Measurements from ENCODE around the gene ZDHHC11B. TPM values are rescaled to one million over a fixed set of nuclear protein-coding genes. Genes with fewer than 3 reads are reported as not detected.
"Not testable (repeated sequence)": the region's sequence is repeated elsewhere in the genome, so short reads cannot be mapped to it uniquely, and the experiment has no call there.

Gene ZDHHC11B
- total RNA-seq, 1 donor from 2014 or later = not detected

DNA sequence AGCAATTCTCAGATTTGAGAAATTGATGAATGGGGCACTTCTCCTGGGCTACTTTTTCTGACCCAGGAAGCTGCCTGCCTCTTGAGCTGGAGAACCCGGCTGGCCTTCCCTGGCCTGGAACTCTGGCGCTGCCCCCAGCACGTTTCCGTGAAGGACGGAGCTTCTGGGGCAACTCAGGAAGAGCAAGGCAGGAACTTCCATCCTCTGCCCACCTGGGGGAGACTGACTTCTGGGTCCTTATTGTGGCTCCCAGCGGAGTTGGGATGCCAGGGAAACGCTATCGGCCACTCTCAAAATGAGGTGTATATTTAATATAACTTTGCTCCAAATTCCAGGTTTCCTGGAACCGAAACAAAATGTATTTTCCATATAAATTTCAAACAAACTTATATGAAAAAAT is 57.4 kb downstream of the ZDHHC11B start:
- not testable (repeated sequence) for DNase-seq (ENCODE audit: low read depth)

DNA sequence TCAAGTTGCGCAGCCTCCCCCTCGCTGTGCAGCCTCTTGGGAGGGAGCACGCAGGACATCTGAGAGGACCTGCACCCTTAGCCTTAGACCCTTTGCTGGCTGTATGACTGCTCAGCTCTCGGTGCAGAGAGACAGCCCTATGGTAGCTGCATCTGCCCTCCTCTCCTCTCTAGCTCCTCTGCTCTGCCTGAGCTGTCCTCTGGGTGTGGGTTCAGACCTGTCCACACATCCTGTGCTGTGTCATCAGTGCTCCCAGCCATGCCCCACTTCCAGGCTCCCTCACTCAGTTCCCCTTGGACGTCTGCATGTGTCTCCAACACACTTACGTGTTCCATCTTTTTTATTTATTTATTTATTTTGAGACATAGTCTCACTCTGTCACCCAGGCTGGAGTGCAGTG is 60.7 kb downstream of the ZDHHC11B start:
- DNase-seq (ENCODE audit: low read depth) = not testable (repeated sequence)

DNA sequence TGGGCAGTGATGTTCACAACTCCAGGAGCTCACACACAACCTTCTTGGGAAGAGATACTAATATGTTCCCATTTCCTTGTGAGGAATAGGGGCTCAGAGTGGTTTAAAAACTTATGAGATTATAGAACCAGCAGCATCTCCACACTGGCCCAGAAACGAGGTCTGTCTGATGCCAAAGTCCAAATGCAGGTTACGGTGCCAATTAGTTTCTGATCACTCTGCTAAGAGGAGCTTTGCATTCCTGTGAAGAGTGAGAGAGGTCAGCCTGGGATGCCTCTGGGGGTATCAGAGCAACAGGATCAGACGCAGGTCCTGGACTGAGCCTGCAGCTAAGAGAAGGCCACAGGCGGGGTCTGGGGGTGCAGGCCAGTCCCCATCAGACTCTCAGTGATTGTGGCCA is 61.2 kb downstream of the ZDHHC11B start:
- DNase-seq (ENCODE audit: low read depth) = not testable (repeated sequence)

DNA sequence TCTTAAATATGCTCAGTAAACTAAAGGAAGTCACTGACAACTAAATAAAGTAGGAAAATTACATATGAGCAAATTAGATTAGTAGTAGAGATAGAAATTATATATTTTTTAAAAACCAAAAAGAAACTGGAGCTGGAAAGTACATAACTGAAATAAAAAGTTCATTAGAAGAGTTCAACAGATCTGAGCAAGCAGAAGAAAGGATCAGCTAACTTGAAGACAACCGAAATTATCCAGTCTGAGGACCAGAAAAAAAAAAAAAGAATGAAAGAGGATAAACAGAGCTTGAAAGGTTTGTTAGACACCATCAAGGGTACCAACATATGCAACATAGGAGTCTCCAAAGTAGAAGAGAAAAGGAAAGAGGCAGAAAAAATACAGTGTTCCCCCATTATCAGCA is 65.2 kb downstream of the ZDHHC11B start:
- DNase-seq (ENCODE audit: low read depth) = not testable (repeated sequence)

DNA sequence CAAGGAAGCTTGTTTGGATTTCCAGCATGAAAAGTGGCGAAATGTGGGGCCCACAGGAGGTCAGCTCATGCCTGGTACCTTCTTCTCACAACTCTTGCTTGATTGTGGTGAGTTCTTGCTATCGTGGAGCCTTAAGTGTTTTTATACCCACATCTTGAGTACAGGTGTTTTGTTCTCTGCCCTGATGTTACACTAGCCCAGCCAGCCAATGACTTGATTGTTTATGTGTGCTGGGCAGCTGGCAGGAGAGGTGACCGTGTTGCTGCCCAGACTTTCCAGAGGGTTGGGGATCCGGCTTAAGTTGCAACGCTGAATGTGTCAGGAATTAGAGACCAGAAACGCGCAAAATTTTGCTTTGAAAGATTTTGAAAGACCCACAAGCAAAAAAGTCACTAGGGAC is 67.4 kb downstream of the ZDHHC11B start:
- no peak for DNase-seq (ENCODE audit: low read depth)

DNA sequence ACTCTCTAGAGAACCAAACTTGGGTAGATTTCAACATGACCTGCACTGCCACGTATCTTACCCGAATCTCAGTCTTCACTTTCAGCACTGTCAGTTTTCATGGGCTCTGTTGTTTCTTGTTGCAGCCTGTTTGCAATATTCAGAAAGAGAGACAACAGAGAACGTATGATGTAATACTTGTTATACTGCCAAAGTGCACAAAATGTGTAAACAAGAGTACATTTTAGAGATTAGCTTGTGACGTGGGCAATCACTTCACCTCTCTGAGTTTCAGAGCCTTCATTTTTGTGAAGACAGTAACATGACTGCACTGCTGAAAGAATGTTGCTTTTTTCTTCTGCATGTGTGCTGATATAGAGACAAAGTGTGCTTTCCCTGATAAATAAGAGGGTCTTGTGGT is 67.8 kb downstream of the ZDHHC11B start:
- DNase-seq (ENCODE audit: low read depth) = not testable (repeated sequence)

DNA sequence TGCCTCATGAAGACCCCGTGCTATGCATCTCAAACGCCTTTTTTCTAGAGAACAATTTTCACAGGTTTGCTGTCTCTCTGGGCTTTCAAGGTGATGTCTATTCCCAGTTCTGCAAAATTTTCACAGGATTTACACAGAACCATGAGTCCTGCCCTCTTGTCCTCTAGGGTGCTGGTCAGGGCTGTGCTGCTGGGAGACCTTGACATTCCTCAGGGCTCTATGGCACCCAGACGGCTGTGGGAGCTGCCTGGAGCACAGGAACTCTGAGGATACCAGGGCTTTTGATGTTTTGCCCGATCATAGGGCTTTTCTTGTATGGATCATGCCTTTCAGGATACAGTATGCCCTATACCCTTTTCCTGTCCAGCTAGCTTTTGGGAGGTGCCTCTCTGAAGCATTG is 68.9 kb downstream of the ZDHHC11B start:
- DNase-seq (ENCODE audit: low read depth) = not testable (repeated sequence)

DNA sequence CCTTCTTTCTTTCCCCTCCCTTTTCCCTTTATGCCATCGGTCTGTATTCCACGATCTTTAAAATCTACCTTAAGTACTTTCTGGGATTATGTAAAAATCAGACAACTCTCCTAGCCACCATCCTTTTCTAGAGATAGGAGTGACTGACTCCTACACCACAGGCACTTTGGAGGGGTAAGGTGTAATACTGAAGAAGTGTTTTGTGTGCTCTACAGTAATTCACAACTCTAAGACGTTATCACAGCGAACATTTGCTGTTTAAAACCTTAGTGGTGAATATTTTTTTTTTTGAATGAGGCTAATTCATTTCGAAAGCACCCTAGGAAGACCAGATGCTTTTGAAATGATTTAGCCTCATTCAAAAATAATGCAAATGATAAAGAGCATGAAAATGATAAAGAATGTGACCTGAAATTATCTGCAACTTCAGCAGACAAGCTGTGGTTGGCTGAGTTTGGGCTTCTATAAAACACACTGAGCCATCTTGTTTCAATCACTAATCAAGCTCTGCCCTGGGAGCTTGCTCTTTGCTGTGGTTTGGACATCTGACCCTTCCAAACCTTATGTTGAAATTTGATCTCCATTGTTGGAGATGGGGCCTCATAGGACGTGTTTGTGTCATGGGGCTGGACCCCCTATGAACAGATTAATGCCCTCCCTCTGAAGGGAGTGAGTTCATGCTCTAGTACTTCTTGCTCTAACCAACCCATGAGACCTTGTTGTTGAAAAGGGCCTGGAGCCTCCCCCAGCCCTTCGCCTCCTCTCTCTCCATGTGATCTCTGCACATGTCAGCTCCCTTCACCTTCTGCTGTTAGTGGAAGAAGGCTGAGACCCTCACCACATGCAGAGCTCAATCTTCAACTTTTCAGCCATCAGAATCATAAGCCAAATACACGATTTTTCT is 70.1 kb downstream of the ZDHHC11B start:
- DNase-seq (ENCODE audit: low read depth) = not testable (repeated sequence)

DNA sequence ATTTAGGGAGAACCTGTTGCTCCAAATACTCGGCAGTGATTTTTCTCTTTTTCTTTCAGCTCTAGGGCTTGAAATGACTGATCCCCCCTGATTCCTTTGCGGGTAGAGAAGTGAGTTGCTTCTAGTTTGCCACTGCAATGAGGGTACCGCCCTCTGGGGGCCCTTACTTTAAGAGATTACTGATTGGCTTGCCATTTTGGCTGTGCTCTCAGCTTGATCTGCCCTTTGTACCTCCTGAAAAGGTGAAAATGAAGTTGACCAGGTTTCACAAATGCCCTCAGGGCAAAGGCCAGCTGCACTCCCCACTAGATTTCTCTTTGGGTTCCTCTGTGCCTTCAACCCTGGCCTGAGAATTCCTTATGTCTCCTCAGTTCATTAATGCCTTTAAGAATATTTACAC is 70.8 kb downstream of the ZDHHC11B start:
- DNase-seq (ENCODE audit: low read depth) = not testable (repeated sequence)

DNA sequence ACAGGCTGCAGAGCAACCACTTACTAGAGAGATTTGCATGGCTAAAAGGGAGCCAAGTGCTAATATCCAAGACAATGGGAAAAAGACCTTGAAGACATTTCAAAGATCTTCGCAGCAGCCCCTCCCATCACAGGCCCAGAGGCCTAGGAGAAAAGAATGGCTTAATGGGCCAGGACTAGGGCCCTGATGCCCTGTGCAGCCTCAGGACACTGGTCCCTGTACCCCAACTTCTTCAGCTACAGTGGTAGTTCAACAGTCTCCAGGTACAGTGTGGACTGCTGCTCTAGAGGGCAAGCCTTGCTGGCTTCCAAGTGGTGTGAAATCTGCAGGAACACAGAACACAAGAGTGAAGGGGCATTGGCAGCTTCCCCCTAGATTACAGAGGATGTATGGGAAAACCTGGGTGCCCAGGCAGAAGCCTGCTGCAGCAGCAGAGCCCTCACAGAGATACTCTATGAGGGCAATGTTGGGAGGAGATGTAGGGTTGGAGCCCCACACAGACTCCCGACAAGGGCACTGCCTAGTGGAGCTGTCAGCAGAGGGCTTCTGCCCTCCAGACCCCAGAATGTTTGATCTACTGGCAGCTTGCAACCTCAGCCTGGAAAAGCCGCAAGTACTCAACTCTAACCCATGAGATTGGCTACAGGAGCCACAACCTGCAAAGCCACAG is 75.5 kb downstream of the ZDHHC11B start:
- not testable (repeated sequence) for DNase-seq (ENCODE audit: low read depth)

DNA sequence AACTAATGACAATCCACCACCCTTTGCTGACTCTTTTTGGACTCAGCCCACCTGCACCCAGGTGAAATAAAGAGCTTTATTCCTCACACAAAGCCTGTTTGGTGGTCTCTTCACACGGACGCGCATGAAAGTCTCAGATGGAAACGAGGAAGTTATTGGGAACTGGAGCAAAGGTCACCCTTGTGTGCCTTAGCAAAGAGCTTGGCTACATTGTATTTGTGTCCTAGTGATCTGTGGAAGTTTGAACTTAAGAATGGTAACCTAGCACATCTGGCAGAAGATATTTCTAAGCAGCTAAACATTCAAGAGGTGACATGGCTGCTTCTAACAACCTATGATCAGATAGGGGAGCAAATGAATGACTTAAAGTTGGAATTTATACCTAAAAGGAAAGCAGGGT is 76.2 kb downstream of the ZDHHC11B start:
- not testable (repeated sequence) for DNase-seq (ENCODE audit: low read depth)

DNA sequence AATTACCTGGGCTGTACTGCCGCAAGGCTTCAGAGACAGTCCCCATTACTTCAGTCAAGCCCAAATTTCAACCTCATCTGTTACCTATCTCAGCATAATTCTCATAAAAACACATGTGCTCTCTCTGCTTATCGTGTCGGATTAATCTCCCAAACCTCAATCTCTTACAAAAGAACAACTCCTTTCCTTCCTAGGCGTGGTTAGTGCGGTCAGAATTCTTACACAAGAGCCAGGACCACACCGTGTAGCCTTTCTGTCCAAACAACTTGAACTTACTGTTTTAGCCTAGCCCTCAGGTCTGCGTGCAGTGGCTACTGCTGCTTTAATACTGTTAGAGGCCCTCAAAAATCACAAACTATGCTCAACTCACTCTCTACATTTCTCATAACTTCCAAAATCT is 78.4 kb downstream of the ZDHHC11B start:
- not testable (repeated sequence) for DNase-seq (ENCODE audit: low read depth)

DNA sequence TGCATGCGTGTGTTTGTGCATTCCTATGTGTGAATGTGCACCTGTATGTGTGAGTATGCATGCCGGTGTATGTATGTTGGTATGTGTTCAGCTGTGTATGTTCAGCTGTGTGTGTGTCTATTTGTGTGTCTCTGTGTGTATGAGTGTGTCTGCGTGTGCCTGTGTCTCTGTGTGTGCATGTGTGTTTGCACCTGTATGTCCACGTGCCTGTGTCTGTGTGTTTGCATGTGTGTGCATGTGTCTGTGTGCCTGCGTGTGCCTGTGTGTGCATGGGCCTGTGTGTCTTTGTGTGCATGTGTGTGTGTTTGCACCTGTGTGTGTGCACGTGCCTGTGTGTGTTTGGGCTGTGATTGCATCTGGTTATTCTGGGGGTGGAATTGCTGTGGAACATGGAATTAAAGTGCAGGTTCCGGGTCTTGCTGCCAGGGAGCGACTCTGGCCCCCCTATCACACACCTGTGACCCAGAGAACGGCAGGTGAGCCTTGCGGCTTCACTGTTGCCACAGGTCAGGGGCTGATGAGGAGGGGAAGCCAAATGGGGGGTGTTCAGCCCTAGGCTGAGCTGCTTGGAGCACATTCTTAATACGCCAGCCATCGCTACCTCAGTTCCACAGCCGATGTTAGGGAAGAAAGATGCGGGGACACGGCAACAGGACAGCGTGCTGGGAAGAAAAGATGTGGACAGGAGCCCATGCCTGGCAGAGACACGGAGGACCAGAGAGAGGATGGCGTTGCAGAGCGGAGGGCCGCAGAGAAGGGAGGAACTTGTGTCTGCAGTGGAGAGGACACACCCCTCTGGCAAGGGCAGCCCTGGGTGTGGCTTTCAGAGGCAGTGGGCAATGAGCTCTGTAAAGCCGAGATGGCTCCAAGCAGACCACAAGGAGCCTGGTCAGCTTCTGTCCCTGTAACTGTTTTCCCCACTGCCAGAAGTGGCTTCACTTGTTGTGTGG is 87.5 kb downstream of the ZDHHC11B start:
- DNase-seq (ENCODE audit: low read depth) = not testable (repeated sequence)

DNA sequence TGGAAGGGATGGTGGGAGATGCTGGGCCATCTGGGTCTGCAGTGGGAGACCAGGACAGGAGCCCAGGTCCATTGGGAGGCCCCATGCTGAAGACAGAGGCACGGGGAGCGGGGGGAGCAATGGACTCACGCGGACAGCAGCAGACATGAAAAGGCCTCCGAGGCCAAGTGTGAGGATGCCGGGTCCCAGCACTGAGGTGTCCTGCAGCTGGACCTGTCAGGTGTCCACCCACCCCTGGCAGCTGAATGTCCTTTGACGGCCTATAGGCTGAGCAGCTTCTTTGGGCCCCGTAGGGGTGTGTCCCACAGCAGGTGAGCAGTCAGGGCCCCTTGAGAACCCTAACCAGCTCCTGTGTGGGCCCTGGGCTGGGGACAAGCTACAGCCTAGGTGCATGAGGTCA is 88.3 kb downstream of the ZDHHC11B start:
- not testable (repeated sequence) for DNase-seq (ENCODE audit: low read depth)

DNA sequence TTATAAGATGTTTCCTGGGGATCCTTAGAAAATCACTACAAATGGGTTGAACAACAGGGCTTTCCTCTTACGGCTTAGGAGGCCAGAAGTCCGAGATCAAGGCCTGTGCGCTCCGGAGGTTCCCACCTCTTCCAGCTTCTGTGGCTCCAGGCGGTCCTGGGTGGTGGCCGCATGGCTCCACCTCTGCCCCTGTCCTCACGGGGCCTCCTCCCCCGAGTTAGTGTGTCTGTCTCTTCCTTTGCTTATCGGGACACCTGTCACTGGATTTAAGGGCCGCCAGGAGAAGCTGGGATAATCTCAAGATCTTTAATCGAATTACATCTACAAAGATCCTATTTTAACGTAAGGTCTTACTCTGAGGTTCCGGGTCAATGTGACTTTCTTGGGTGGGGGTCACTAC is 89.1 kb downstream of the ZDHHC11B start:
- not testable (repeated sequence) for DNase-seq (ENCODE audit: low read depth)

DNA sequence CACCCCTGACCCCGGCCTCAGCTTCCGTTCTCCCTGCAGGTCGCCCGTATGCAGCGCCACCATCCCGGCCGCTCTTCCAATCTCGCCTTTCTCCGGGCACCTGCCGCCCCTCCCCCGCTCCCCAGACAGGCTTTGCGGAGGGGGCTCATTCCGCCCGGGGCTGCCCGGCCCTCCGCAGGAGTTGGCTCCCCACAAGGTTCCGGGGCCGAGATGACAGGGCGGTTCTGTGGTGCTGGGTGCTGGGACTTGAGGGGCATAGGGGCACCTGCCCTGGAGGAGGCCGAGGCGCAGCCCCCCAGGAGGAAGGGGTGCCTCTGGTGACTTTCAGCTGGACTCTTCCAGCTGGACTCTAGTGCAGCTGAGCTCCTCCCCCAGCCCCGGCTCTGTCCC is 90.5 kb downstream of the ZDHHC11B start:
- DNase-seq (ENCODE audit: low read depth) = not testable (repeated sequence)

DNA sequence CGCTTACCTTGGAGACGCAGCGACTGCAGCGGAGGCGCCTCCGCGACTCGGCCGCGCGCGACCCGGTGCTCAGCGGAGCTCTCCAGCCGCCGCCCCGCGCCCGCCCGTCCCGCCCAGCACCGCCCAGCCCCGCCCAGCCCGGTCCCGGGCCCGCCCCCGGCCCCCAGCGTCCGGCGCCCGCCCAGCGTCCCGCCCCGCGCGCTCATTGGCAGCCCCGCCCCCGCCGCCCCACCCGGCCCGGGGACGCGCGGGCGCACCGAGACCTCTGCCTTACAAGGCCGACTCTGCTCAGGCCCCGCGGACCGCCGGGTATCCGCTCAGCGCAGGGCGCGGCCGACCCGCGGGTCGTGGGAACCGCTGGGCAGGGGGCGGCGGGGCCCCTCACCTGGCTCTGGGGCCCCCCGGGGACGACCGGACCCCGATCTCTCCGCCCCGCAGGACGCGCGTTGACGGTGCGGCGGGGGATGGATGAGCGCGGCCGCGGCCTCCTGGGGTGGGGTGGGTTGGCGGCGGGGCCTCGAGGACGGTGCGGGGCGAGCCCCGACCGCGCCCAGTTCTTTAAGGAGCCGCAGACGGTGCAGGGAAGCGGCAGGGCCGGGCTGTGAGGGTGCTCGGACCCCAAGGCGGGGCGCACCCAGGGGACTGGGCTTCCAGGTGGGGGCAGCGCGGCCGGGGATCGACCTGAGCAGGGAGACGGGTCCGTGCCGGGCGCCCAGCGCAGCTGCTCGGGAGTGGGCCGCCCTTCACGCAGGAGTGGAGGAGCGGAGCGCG is 91.1 kb downstream of the ZDHHC11B start, which contains the start of gene TPPP:
TPPP (minus strand) TSS at position 82 of the 771 bp plus-strand sequence. CDS start 15,292 bp downstream, outside the sequence.
- peak; percentile 69 for DNase-seq (ENCODE audit: low read depth)

DNA sequence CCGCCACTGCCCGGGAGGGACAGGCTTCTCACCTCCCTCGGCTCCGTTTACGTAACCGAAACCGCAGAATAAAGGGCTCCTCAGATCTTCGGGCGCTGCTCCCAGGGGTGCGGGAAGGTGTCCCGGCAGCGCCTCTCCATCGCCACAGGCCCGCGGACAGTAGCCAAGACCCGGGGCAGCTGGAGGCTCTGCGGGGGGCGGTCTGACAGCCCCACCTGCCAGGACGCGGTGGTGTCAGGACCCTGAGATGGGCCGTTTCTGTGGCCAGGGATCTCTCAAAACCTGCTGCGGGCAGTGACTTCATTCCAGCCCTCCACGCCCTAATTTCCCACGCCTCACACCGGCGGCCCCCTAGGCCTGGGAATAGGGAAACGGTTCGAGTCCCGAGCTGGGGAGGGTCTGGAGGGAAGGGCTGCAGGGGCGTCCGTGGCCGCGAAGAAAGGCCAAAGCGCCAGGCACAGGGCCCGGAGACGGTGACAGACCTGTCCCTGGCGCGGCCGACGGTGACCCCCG is 91.9 kb downstream of the ZDHHC11B start:
- peak; percentile 10 for DNase-seq (ENCODE audit: low read depth)

DNA sequence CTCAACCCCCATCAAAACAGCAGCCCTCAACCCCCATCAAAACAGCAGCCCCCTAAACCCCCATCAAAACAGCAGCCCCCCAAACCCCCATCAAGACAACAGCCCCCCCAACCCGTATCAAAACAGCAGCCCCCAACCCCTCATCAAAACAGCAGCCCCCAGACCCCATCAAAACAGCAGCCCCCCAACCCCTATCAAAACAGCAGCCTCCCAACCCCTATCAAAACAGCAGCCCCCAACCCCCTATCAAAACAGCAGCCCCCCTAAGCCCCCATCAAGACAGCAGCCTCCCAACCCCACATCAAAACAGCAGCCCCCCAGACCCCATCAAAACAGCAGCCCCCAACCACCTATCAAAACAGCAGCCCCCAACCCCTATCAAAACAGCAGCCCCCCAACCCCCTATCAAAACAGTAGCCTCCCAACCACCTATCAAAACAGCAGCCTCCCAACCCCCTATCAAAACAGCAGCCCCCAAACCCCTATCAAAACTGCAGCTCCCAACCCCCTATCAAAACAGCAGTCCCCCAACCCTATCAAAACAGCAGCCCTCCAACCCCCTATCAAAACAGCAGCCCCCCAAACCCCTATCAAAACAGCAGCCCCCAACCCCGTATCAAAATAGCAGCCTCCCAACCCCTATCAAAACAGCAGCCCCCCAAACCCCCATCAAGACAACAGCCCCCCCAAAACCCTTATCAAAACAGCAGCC is 92.6 kb downstream of the ZDHHC11B start:
- DNase-seq (ENCODE audit: low read depth) = no peak
